Neural progenitor cell (in vitro differentiated cells): Measurements from ENCODE around the gene SERGEF.

Experiments
- CTCF ChIP-seq: fragments of 200-600 bp; sonication (generic); IDR thresholded peaks from 2 replicates; pipeline ENCODE4 v1.5.1; 2017; ENCODE audit warnings: antibody characterized with exemption, mild to moderate bottlenecking
- EZH2 ChIP-seq: fragments of 200-600 bp; sonication (generic); IDR thresholded peaks from 2 replicates; pipeline ENCODE4 v1.6.1; 2017; ENCODE audit warnings: antibody characterized with exemption, mild to moderate bottlenecking, moderate library complexity
- EZH2phosphoT487 ChIP-seq: fragments of 200-600 bp; sonication (generic); IDR thresholded peaks from 2 replicates; pipeline ENCODE4 v1.6.1; 2017; ENCODE audit warnings: antibody characterized with exemption

GRCh38 chr11:17954395-17955252, 58.2 kb downstream of the SERGEF start:
- no peak for TF ChIP-seq CTCF
- no peak for TF ChIP-seq EZH2phosphoT487
- no peak for TF ChIP-seq EZH2
